Measurements from ENCODE around the gene MCM3AP.

Gene MCM3AP

DNA sequence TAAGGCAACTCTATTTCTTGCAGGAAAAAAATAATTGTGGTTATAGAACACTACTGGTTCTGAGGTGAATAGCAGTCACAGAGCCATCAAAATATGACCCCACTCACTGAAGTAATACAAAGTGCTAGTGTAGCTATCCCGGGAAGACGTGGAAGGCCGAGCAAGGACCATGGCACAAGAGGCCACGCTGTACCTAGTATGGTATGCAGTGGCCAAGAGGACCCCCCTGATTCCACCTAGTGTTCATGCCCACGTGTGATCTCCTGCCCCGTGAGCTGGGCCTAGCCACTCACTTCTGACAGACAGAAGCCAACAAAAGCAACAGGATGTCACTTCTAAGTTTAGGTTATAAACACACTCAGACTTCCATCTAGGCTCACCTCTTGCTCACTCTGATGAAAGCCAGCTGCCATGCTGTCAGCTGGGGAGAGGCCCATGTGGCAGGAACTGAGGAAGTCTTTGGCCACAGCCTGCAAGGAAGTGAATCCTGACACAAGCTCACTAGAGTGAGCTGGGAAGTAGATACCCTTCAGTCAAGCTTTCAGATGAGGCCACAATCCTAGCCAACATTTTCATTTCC lies 35.2 kb downstream of the MCM3AP start:
- no peak overlapping the region for H4K8ac ChIP-seq (ENCODE audit: low read depth, low read length)
- no peak overlapping the region for H3K27ac ChIP-seq (replicated peaks; ENCODE audit: low read length)
- no peak for DNase-seq (ENCODE audit: low spot score)
- no peak overlapping the region for H2AK5ac ChIP-seq (ENCODE audit: low read depth, low read length)
- H3K4ac ChIP-seq (ENCODE audit: low read length): no peak overlapping the region
- H2BK120ac ChIP-seq (ENCODE audit: low read depth, low read length): no peak overlapping the region
- H3K9ac ChIP-seq (ENCODE audit: low read depth, low read length, poor library complexity): no peak overlapping the region
- no peak overlapping the region for H3K4me3 ChIP-seq (ENCODE audit: low read length in 2 of 2)
- no peak overlapping the region for H3K18ac ChIP-seq (ENCODE audit: low read length)
- no CpG with 5 or more reads among the region's 6 CpGs for WGBS, 2 donors (ENCODE audit: extremely low coverage in 2 of 2, insufficient read length in 2 of 2, insufficient replicate concordance in 1 of 2)
- H3K9me3 ChIP-seq (replicated peaks in 1 of 2; ENCODE audit: control insufficient read depth in 2 of 2, insufficient read depth in 1 of 2, low read depth in 1 of 2, low read length in 2 of 2): peaks cover 0 to 2% of the 10 kb centered on the region in 2 donors
- H3K23ac ChIP-seq (ENCODE audit: low read depth, low read length, poor library complexity): no peak overlapping the region
- no peaks in the 10 kb centered on the region for H3K4me1 ChIP-seq (ENCODE audit: control insufficient read depth in 2 of 2, insufficient read depth in 1 of 2, low read depth in 1 of 2, low read length in 2 of 2)
- no peak overlapping the region for H4K91ac ChIP-seq (ENCODE audit: low read depth, low read length, poor library complexity)
- no peak overlapping the region for H3K4me2 ChIP-seq (ENCODE audit: insufficient read depth, low read length, poor library complexity, severe bottlenecking)
- H2BK12ac ChIP-seq (ENCODE audit: low read length): no peak overlapping the region
- H3K27me3 ChIP-seq (ENCODE audit: control insufficient read depth in 3 of 3, insufficient read depth in 3 of 3, low read depth in 1 of 3, low read length in 3 of 3): no peaks in the 10 kb centered on the region
- H3K36me3 ChIP-seq (replicated peaks in 1 of 2; ENCODE audit: control insufficient read depth in 2 of 2, insufficient read depth in 2 of 2, low read length in 2 of 2): peaks cover 50 to 97% of the 10 kb centered on the region in 2 donors
- no peak overlapping the region for H3K14ac ChIP-seq (ENCODE audit: low read length)
- H2BK15ac ChIP-seq (ENCODE audit: low read length): no peak overlapping the region
- H2AFZ ChIP-seq (ENCODE audit: low read length): no peak overlapping the region
- peaks cover 8% of the 10 kb centered on the region for H3K79me1 ChIP-seq (ENCODE audit: low read depth, low read length)
- H2BK5ac ChIP-seq (ENCODE audit: low read length): no peak overlapping the region

- Histone ChIP-seq H2BK120ac (ENCODE audit: low read depth, low read length) (no peak overlapping the region), H3K23ac (ENCODE audit: low read depth, low read length, poor library complexity) (no peak overlapping the region), H3K27me3 (ENCODE audit: control insufficient read depth in 3 of 3, insufficient read depth in 3 of 3, low read depth in 1 of 3, low read length in 3 of 3) (no peaks in the 10 kb centered on the region), H2BK15ac (ENCODE audit: low read length) (no peak overlapping the region), H4K8ac (ENCODE audit: low read depth, low read length) (no peak overlapping the region), H3K4me1 (ENCODE audit: control insufficient read depth in 2 of 2, insufficient read depth in 1 of 2, low read depth in 1 of 2, low read length in 2 of 2) (no peaks in the 10 kb centered on the region), H2AFZ (ENCODE audit: low read length) (no peak overlapping the region), H4K91ac (ENCODE audit: low read depth, low read length, poor library complexity) (no peak overlapping the region), H3K27ac (replicated peaks; ENCODE audit: low read length) (no peak overlapping the region), H3K36me3 (replicated peaks in 1 of 2; ENCODE audit: control insufficient read depth in 2 of 2, insufficient read depth in 2 of 2, low read length in 2 of 2) (peaks cover 51 to 97% of the 10 kb centered on the region in 2 donors), H2BK5ac (ENCODE audit: low read length) (no peak overlapping the region), H3K14ac (ENCODE audit: low read length) (no peak overlapping the region), H2BK12ac (ENCODE audit: low read length) (no peak overlapping the region), H3K79me1 (ENCODE audit: low read depth, low read length) (peaks cover 2% of the 10 kb centered on the region), H3K4me2 (ENCODE audit: insufficient read depth, low read length, poor library complexity, severe bottlenecking) (no peak overlapping the region), H3K9me3 (replicated peaks in 1 of 2; ENCODE audit: control insufficient read depth in 2 of 2, insufficient read depth in 1 of 2, low read depth in 1 of 2, low read length in 2 of 2) (no peaks in the 10 kb centered on the region), H3K9ac (ENCODE audit: low read depth, low read length, poor library complexity) (no peak overlapping the region), H3K4me3 (ENCODE audit: low read length in 2 of 2) (no peak overlapping the region), H3K4ac (ENCODE audit: low read length) (no peak overlapping the region), H2AK5ac (ENCODE audit: low read depth, low read length) (no peak overlapping the region), H3K18ac (ENCODE audit: low read length) (no peak overlapping the region)
- WGBS, 2 donors (ENCODE audit: extremely low coverage in 2 of 2, insufficient read length in 2 of 2, insufficient replicate concordance in 1 of 2): no CpG with 5 or more reads among the region's 2 CpGs
- no peak for DNase-seq (ENCODE audit: low spot score)
Observed at GRCh38 chr21:46248827-46249226, 36.6 kb downstream of the MCM3AP start.

- WGBS, 2 donors (ENCODE audit: extremely low coverage in 2 of 2, insufficient read length in 2 of 2, insufficient replicate concordance in 1 of 2): no CpG with 5 or more reads among the region's 1 CpG
- no peak for DNase-seq (ENCODE audit: low spot score)
- H3K27ac ChIP-seq (replicated peaks; ENCODE audit: low read length): no peak overlapping the region
Observed at GRCh38 chr21:46248422-46248782, 37.0 kb downstream of the MCM3AP start.

GRCh38 chr21:46247699-46248421 lies 37.6 kb downstream of the MCM3AP start:
- H2BK12ac ChIP-seq (ENCODE audit: low read length): no peak overlapping the region
- no peak overlapping the region for H2BK5ac ChIP-seq (ENCODE audit: low read length)
- H3K36me3 ChIP-seq (replicated peaks in 1 of 2; ENCODE audit: control insufficient read depth in 2 of 2, insufficient read depth in 2 of 2, low read length in 2 of 2): peaks cover 54 to 97% of the 10 kb centered on the region in 2 donors
- H3K4ac ChIP-seq (ENCODE audit: low read length): no peak overlapping the region
- no peak overlapping the region for H3K27ac ChIP-seq (replicated peaks; ENCODE audit: low read length)
- H4K8ac ChIP-seq (ENCODE audit: low read depth, low read length): no peak overlapping the region
- H3K18ac ChIP-seq (ENCODE audit: low read length): no peak overlapping the region
- no peak overlapping the region for H2AK5ac ChIP-seq (ENCODE audit: low read depth, low read length)
- peaks cover 2% of the 10 kb centered on the region for H3K79me1 ChIP-seq (ENCODE audit: low read depth, low read length)
- no peak for DNase-seq (ENCODE audit: low spot score)
- H3K14ac ChIP-seq (ENCODE audit: low read length): no peak overlapping the region
- H3K4me2 ChIP-seq (ENCODE audit: insufficient read depth, low read length, poor library complexity, severe bottlenecking): no peak overlapping the region
- no peak overlapping the region for H3K23ac ChIP-seq (ENCODE audit: low read depth, low read length, poor library complexity)
- H2BK15ac ChIP-seq (ENCODE audit: low read length): no peak overlapping the region
- no peak overlapping the region for H2BK120ac ChIP-seq (ENCODE audit: low read depth, low read length)
- no CpG with 5 or more reads among the region's 3 CpGs for WGBS, 2 donors (ENCODE audit: extremely low coverage in 2 of 2, insufficient read length in 2 of 2, insufficient replicate concordance in 1 of 2)
- no peaks in the 10 kb centered on the region for H3K27me3 ChIP-seq (ENCODE audit: control insufficient read depth in 3 of 3, insufficient read depth in 3 of 3, low read depth in 1 of 3, low read length in 3 of 3)
- H3K9me3 ChIP-seq (replicated peaks in 1 of 2; ENCODE audit: control insufficient read depth in 2 of 2, insufficient read depth in 1 of 2, low read depth in 1 of 2, low read length in 2 of 2): no peaks in the 10 kb centered on the region
- no peak overlapping the region for H3K4me3 ChIP-seq (ENCODE audit: low read length in 2 of 2)
- no peak overlapping the region for H4K91ac ChIP-seq (ENCODE audit: low read depth, low read length, poor library complexity)
- no peak overlapping the region for H2AFZ ChIP-seq (ENCODE audit: low read length)
- no peaks in the 10 kb centered on the region for H3K4me1 ChIP-seq (ENCODE audit: control insufficient read depth in 2 of 2, insufficient read depth in 1 of 2, low read depth in 1 of 2, low read length in 2 of 2)
- H3K9ac ChIP-seq (ENCODE audit: low read depth, low read length, poor library complexity): no peak overlapping the region

More at GRCh38 chr21:46248422-46248782, 37.0 kb downstream of the MCM3AP start:
- Histone ChIP-seq H3K18ac (ENCODE audit: low read length) (no peak overlapping the region), H3K27me3 (ENCODE audit: control insufficient read depth in 3 of 3, insufficient read depth in 3 of 3, low read depth in 1 of 3, low read length in 3 of 3) (no peaks in the 10 kb centered on the region), H2BK5ac (ENCODE audit: low read length) (no peak overlapping the region), H3K4me2 (ENCODE audit: insufficient read depth, low read length, poor library complexity, severe bottlenecking) (no peak overlapping the region), H2AK5ac (ENCODE audit: low read depth, low read length) (no peak overlapping the region), H2AFZ (ENCODE audit: low read length) (no peak overlapping the region), H3K4me1 (ENCODE audit: control insufficient read depth in 2 of 2, insufficient read depth in 1 of 2, low read depth in 1 of 2, low read length in 2 of 2) (no peaks in the 10 kb centered on the region), H3K14ac (ENCODE audit: low read length) (no peak overlapping the region), H3K4me3 (ENCODE audit: low read length in 2 of 2) (no peak overlapping the region), H3K9ac (ENCODE audit: low read depth, low read length, poor library complexity) (no peak overlapping the region), H2BK12ac (ENCODE audit: low read length) (no peak overlapping the region), H2BK120ac (ENCODE audit: low read depth, low read length) (no peak overlapping the region), H3K36me3 (replicated peaks in 1 of 2; ENCODE audit: control insufficient read depth in 2 of 2, insufficient read depth in 2 of 2, low read length in 2 of 2) (peaks cover 50 to 97% of the 10 kb centered on the region in 2 donors), H3K4ac (ENCODE audit: low read length) (no peak overlapping the region), H4K8ac (ENCODE audit: low read depth, low read length) (no peak overlapping the region), H3K23ac (ENCODE audit: low read depth, low read length, poor library complexity) (no peak overlapping the region), H3K79me1 (ENCODE audit: low read depth, low read length) (peaks cover 2% of the 10 kb centered on the region), H3K9me3 (replicated peaks in 1 of 2; ENCODE audit: control insufficient read depth in 2 of 2, insufficient read depth in 1 of 2, low read depth in 1 of 2, low read length in 2 of 2) (no peaks in the 10 kb centered on the region), H4K91ac (ENCODE audit: low read depth, low read length, poor library complexity) (no peak overlapping the region), H2BK15ac (ENCODE audit: low read length) (no peak overlapping the region)
